Tibial artery (tissue), 4 donors: ENCODE results near the gene ACSBG1.

Experiments
- DNase-seq, 2 donors: peaks; one replicate each; pipeline ENCODE4 v3.0.0-alpha.2; 2019
- H3K27ac ChIP-seq, 2 donors: fragments of 200-600 bp; sonication (generic) in 1 of 2; 1 replicate in 1 of 2; 2 replicates in 1 of 2; pipeline ENCODE4 v1.5.1; 2018 to 2019; ENCODE audit warnings: mild to moderate bottlenecking in 1 of 2
- H3K27me3 ChIP-seq, 2 donors: fragments of 200-600 bp; sonication (generic) in 1 of 2; one replicate each; pipeline versions ENCODE4 v1.5.1 to v1.6.0; 2016 to 2019
- H3K36me3 ChIP-seq, 3 donors: fragments of 200-600 bp; sonication (generic) in 2 of 3; one replicate each; pipeline ENCODE4 v1.5.1; 2016 to 2019; ENCODE audit warnings: mild to moderate bottlenecking in 2 of 3
- H3K4me1 ChIP-seq, 4 donors: fragments of 200-600 bp; sonication (generic) in 2 of 4; 1 replicate in 3 of 4; 2 replicates in 1 of 4; pipeline ENCODE4 v1.5.1; 2016 to 2019
- H3K4me3 ChIP-seq, 2 donors: fragments of 200-600 bp; sonication (generic) in 1 of 2; 1 replicate in 1 of 2; 2 replicates in 1 of 2; pipeline ENCODE4 v1.5.1; 2018 to 2019; ENCODE audit warnings: mild to moderate bottlenecking in 2 of 2
- H3K9me3 ChIP-seq, 3 donors: fragments of 200-600 bp; sonication (generic) in 1 of 3; one replicate each; pipeline ENCODE4 v1.5.1; 2016 to 2019
- CTCF ChIP-seq, 2 experiments: fragments of 200-600 bp in 1 of 2; fragments of 450-650 bp in 1 of 2; IDR thresholded peaks; one replicate each; pipeline ENCODE4 v1.5.1; 2017 to 2019; ENCODE audit warnings: antibody characterized with exemption in 2 of 2, mild to moderate bottlenecking in 1 of 2, moderate library complexity in 1 of 2
- intact Hi-C: fragments of 100-400 bp; cut with DNase I; formaldehyde crosslinking; loops from one replicate; pipeline ENCODE4 v1.15.0; 2023; ENCODE audit warnings: low total_unique reads

ACSBG1 gene

GRCh38 chr15:78193731-78194567 is 40.4 kb downstream of the ACSBG1 start:
- intact Hi-C loops: no loop called here
- Histone ChIP-seq H3K4me1 (no peaks in the 10 kb centered on the region), H3K36me3 (no peaks in the 10 kb centered on the region), H3K27ac (no peak overlapping the region), H3K9me3 (no peaks in the 10 kb centered on the region), H3K27me3 (no peaks in the 10 kb centered on the region), H3K4me3 (no peak overlapping the region)
- DNase-seq: no peak
- no peak for TF ChIP-seq CTCF (IDR thresholded peaks at IDR 0.05)

GRCh38 chr15:78192826-78193594 is 41.4 kb downstream of the ACSBG1 start:
- no peak for DNase-seq
- TF ChIP-seq CTCF (IDR thresholded peaks at IDR 0.05): no peak
- H3K27ac ChIP-seq: no peak overlapping the region
- H3K9me3 ChIP-seq: no peaks in the 10 kb centered on the region
- intact Hi-C loops: no loop called here
- H3K36me3 ChIP-seq: no peaks in the 10 kb centered on the region
- no peaks in the 10 kb centered on the region for H3K4me1 ChIP-seq
- no peak overlapping the region for H3K4me3 ChIP-seq
- no peaks in the 10 kb centered on the region for H3K27me3 ChIP-seq

GRCh38 chr15:78182821-78183220 is 51.5 kb downstream of the ACSBG1 start:
- intact Hi-C loops: no loop called here
- H3K4me3 ChIP-seq: no peak overlapping the region
- no peak overlapping the region for H3K27ac ChIP-seq
- no peaks in the 10 kb centered on the region for H3K4me1 ChIP-seq
- no peaks in the 10 kb centered on the region for H3K9me3 ChIP-seq
- no peak for DNase-seq
- TF ChIP-seq CTCF (IDR thresholded peaks at IDR 0.05): no peak
- no peaks in the 10 kb centered on the region for H3K36me3 ChIP-seq
- no peaks in the 10 kb centered on the region for H3K27me3 ChIP-seq

- Histone ChIP-seq H3K4me3 (no peak overlapping the region), H3K27me3 (no peaks in the 10 kb centered on the region), H3K9me3 (no peaks in the 10 kb centered on the region), H3K4me1 (no peaks in the 10 kb centered on the region), H3K36me3 (no peaks in the 10 kb centered on the region), H3K27ac (no peak overlapping the region)
- intact Hi-C loops: no loop called here
- no peak for TF ChIP-seq CTCF (IDR thresholded peaks at IDR 0.05)
- DNase-seq: no peak
Measured at GRCh38 chr15:78182336-78182700, 52.0 kb downstream of the ACSBG1 start.

GRCh38 chr15:78179906-78180305 is 54.5 kb downstream of the ACSBG1 start:
- TF ChIP-seq CTCF (IDR thresholded peaks at IDR 0.05): no peak
- no peaks in the 10 kb centered on the region for H3K36me3 ChIP-seq
- no peaks in the 10 kb centered on the region for H3K4me1 ChIP-seq
- H3K27ac ChIP-seq: no peak overlapping the region
- no peaks in the 10 kb centered on the region for H3K27me3 ChIP-seq
- H3K4me3 ChIP-seq: no peak overlapping the region
- DNase-seq: no peak
- no peaks in the 10 kb centered on the region for H3K9me3 ChIP-seq
- intact Hi-C loops: no loop called here
